RWPE1 (cell line): ENCODE results near the gene RBP3.

Experiments
- CTCF ChIA-PET: fragments of 350-600 bp; sonication (Branson Sonifier 250); formaldehyde crosslinking; extraction: SDS; loops from one replicate; lab custom pipeline; 2021; lab: Yijun Ruan, JAX
- POLR2A ChIA-PET: fragments of 400-600 bp; formaldehyde crosslinking; extraction: SDS; loops from one replicate; lab custom pipeline; 2020; ENCODE audit warnings: antibody characterized with exemption; ENCODE audit not compliant: low non-redundant PET; lab: Yijun Ruan, JAX
- DNase-seq: peaks from one replicate; pipeline ENCODE4 v3.0.0; 2012; ENCODE audit warnings: low spot score
- H3K27ac ChIP-seq: fragments of 450-650 bp; 2 replicates; pipeline ENCODE4 v1.5.1; 2017
- TF ChIP-seq, protein P1 (sequence below): fragments of 450-650 bp; conservative IDR thresholded peaks from 2 replicates; pipeline ENCODE4 v1.5.1; 2017; ENCODE audit warnings: low read depth, mild to moderate bottlenecking

RBP3 gene

DNA sequence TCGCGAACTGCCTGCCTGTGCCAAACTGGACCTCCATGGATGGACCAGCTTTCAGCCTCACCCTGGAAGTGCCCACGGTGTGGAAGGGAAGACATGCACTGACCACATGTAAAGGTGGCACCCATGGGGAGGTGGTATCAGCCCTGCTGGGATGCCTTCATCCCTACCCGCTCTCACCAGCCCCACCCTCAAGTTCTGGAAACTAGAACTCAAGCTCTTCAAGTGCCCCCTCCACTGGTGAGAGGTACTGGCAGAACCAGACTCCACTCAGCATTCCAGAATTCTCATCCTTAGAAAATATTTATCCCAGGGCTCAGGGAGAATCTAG is 30.0 kb downstream of the RBP3 start:
- CTCF ChIA-PET = interaction anchor here (0.6 kb wide), 1 partner anchor 868 kb away, joined by 4 read pairs; no protein-coding TSS in a partner anchor

DNA sequence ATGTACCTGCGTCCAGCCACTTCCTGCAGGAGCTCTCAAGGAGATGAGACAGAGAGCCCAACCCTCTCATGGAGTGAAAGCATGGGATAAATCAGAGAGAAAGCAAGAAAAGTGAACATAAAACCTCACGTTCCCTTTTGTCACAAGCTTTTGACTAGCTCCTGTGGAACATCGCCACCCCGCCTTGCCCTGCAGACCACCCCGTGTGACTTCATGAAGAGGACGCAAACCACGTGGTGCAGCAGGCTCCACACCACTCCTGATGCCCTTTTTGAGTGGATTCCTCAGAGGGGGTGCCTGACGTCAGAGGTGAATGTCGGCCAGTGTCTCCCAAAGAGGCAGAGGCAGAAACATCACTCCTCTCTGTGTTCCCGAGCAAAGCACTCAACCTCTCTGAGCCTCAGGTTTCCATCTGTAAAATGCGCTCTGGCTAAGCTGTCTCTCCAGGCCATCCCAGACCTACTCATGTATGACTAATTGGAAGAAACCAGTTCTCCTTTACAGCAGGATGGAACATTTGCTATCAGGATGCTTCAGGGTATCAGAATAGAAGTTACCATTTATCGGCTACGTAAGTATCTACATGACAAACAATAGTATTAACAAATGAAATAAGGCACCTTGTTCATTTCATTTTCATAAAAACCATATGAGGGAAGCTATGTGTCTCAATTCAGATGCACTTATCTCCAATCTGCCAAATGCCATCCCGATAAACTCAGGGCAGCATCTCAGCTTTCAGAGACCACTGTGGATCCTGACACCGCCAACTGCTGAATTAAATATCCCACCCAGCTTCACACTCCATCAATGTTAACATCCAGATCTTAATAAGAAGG is 30.7 kb downstream of the RBP3 start:
- no peak overlapping the region for H3K27ac ChIP-seq
- POLR2A ChIA-PET = no interaction called here
- no peak for DNase-seq
- TF ChIP-seq, protein P1, sequence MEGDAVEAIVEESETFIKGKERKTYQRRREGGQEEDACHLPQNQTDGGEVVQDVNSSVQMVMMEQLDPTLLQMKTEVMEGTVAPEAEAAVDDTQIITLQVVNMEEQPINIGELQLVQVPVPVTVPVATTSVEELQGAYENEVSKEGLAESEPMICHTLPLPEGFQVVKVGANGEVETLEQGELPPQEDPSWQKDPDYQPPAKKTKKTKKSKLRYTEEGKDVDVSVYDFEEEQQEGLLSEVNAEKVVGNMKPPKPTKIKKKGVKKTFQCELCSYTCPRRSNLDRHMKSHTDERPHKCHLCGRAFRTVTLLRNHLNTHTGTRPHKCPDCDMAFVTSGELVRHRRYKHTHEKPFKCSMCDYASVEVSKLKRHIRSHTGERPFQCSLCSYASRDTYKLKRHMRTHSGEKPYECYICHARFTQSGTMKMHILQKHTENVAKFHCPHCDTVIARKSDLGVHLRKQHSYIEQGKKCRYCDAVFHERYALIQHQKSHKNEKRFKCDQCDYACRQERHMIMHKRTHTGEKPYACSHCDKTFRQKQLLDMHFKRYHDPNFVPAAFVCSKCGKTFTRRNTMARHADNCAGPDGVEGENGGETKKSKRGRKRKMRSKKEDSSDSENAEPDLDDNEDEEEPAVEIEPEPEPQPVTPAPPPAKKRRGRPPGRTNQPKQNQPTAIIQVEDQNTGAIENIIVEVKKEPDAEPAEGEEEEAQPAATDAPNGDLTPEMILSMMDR = no peak
- CTCF ChIA-PET = no interaction called here

More for the DNA sequence above, 30.0 kb downstream of the RBP3 start:
- DNase-seq = no peak
- POLR2A ChIA-PET = interaction anchor here (1.0 kb wide), 1 partner anchor 12 kb away, joined by 3 read pairs; no protein-coding TSS in a partner anchor
- no peak overlapping the region for H3K27ac ChIP-seq
- TF ChIP-seq, protein P1 = no peak

DNA sequence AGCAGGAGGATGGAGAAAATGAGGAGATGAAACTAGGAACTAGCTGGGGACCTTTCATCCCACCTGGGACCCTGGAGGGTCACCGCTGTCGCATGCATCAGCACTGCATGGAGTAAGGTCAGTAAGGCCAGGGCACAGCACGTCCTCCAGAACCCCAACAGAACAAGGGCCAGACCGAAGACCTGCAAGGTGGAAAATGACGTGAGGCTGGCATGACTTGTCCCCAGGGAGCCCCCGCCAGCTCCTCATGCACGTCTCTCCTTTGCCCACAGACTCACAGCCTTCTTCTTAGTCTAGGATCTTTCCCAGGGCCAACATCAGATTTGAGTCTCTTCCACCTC is 31.3 kb downstream of the RBP3 start:
- TF ChIP-seq, protein P1 = no peak
- H3K27ac ChIP-seq = no peak overlapping the region
- no peak for DNase-seq
- POLR2A ChIA-PET = no interaction called here
- CTCF ChIA-PET = no interaction called here

DNA sequence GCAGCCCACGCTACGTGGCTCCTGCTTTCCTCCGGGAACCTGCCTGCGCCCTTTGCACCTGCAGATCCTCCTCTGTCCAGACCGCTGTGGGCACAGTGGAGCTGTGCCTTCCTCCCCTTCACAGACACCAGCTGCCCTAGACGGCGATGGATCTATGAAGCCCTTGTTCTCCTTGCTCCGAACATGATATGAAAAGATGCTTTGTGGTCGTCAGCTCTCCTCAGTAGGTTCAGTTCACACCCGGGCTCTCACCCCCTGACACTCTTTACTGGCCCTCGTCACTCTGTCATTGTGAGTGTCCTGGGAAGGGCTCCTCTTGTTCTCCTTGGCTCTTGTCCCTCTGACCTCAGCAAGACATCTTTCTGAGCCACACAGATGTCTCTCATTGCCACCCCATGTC is 31.7 kb downstream of the RBP3 start:
- TF ChIP-seq, protein P1 = no peak
- POLR2A ChIA-PET = no interaction called here
- no peak overlapping the region for H3K27ac ChIP-seq
- DNase-seq = no peak
- CTCF ChIA-PET = no interaction called here

DNA sequence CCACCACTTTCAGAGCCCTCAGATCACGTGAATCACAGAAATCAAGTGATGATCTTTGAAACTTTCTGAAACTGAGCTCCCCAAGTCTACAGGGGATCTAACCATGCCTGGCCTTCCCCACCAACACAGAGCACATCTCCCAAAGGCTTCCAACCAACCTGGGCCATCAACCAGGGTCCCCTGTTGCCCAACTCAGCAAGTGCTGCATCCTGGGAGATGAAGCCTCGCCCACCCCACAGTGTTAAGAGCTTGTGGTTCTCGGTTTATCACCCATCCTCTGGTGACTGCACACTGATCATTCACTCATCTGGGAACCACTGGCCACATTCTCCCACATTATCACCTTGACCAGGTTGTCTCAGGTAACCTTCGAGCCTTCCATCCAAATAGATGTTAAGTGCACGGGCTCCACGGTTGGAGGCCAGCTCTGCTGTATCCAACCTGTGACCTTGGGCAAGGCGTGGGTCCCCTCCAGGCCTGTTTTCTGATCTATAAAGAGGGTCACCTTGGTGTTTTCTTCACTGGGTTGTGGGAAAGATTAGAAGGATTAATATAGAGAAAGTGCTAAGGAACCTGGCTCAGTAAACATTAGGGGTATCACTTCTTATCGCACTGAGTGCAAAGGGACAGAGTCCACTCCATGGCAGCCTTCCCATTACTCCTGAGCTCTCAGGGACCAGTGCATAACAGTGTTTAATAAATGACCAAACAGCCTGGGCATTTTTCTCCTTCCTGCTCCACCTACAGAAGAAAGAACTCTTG is 32.4 kb downstream of the RBP3 start:
- no peak overlapping the region for H3K27ac ChIP-seq
- ChIA-PET CTCF (no interaction called here), POLR2A (no interaction called here)
- TF ChIP-seq, protein P1 = no peak
- DNase-seq = no peak

DNA sequence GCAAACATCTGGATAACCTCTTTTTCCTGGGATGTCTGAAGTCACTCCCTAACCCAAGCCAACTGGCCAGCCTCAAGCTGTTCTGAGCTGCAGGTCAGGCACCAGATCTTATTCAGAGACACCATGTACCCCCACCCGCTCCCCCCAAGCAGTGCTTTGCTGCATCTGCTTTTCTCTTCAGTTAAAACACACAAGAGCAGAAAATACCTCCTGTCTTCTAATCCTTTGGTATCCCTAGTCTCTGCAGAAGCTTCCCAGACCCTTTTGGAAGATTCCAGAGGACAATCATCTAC is 32.9 kb downstream of the RBP3 start:
- CTCF ChIA-PET = interaction anchor here (0.6 kb wide), 1 partner anchor 10 kb away, joined by 3 read pairs; no protein-coding TSS in a partner anchor
- POLR2A ChIA-PET = no interaction called here
- DNase-seq = no peak
- H3K27ac ChIP-seq = no peak overlapping the region
- TF ChIP-seq, protein P1 = no peak
